ENCODE results near the gene PCSK2.

PCSK2 gene

GRCh38 chr20:17452441-17452840, 225.6 kb downstream of the PCSK2 start:
- DNase-seq = no peak

DNA sequence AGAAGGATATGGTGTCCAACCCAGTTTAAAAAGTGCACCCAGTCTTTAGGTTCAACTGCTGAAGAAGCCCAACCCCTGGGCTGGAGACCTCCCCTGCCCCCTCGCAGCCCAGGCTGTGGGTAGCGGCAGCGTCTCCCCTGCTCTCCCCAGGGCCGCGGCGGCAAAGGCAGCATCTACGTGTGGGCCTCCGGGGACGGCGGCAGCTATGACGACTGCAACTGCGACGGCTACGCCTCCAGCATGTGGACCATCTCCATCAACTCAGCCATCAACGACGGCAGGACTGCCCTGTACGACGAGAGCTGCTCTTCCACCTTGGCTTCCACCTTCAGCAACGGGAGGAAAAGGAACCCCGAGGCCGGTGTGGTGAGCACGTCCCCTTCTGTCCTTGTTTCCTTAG, 226.8 kb downstream of the PCSK2 start:
- no peak for DNase-seq

DNA sequence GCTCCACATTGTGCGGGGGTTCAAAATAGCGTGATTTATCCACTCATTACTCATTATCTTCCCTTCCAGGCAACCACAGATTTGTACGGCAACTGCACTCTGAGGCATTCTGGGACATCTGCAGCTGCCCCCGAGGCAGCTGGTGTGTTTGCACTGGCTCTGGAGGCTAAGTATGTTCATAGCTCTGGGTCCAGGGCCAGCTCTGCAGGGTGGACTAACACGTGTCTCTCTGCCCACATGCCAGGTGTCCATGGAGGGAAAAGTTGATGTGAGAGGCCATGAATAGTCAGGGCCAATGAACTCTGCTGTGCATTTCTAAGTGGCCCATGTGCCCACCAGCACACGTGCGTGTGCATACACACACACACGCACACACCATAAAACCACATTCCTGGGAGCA, 229.4 kb downstream of the PCSK2 start:
- no peak for DNase-seq

DNA sequence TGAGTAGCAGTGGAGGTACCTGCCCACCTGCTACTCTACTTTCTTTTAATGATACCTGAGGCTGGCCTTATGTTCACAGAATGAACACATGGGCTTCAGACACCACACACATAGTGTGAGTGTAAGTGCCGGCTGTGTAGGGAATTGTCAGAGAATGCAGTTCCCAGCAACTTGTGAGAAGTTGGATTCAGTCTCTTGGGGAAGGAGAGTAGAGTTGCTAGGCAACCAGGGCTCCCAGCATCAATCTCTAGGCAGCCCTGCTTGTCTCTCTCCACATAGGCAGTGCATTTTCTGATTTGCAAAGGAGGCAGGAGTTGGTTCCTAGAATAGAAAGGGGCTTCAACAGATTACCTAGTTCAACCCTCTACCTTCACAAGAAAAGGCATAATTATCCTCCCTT, 230.2 kb downstream of the PCSK2 start:
- no peak for DNase-seq

DNA sequence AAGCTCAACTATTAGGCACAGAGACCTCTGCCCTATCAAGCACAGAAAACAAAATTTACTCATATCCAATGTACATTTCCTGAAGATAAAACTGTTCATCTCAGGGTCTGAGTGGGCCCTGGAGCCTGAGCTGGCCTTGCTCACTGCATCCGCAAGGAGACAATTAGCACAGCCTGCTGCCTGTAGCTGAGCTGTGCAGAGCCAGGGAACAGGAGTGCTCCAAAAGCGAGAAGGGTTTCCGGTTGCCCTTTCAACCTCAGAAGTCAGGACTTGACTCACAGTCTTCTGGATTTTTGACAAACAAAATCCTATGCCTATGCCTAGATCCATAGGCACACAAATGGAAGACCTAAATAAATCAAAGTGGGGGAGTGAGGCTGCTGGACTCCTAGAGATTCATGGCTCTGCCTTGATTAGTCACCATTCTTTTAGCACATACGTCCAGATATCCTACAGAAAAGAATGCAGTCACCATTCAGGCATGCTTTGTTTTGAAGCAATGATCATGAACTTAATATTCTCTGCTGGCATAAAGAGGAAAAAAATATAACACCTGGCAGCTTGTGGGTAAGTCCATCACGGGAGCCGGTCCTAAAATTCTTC, 230.8 kb downstream of the PCSK2 start:
- DNase-seq = no peak

- no peak for DNase-seq
Measured at GRCh38 chr20:17460119-17460518, 233.3 kb downstream of the PCSK2 start.

DNA sequence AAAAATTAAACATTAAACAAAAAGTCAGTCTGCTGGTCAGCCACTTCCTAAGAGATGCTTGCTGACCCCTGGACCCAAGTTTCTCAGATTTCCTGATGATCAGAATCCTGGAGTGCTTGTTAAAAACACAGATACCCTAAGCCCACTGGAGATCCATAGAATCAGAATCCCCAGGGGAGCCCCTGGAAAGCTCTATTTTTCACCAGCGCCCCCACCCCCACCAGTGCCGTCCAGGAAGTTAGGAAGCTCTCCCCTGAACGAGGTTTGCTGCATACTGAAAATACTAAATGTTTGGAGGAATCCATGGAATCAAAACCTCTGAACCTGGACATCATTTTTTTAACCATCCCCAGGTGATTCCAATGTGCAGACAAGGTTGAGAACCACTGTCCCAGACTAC, 235.1 kb downstream of the PCSK2 start:
- DNase-seq = no peak

- DNase-seq = no peak
Measured at GRCh38 chr20:17463711-17464110, 236.9 kb downstream of the PCSK2 start.

- DNase-seq = no peak
Measured at GRCh38 chr20:17465236-17465635, 238.4 kb downstream of the PCSK2 start.

- no peak for DNase-seq
Measured at GRCh38 chr20:17466641-17467040, 239.8 kb downstream of the PCSK2 start.

- no peak for DNase-seq
Measured at GRCh38 chr20:17467120-17467655, 240.3 kb downstream of the PCSK2 start.

DNA sequence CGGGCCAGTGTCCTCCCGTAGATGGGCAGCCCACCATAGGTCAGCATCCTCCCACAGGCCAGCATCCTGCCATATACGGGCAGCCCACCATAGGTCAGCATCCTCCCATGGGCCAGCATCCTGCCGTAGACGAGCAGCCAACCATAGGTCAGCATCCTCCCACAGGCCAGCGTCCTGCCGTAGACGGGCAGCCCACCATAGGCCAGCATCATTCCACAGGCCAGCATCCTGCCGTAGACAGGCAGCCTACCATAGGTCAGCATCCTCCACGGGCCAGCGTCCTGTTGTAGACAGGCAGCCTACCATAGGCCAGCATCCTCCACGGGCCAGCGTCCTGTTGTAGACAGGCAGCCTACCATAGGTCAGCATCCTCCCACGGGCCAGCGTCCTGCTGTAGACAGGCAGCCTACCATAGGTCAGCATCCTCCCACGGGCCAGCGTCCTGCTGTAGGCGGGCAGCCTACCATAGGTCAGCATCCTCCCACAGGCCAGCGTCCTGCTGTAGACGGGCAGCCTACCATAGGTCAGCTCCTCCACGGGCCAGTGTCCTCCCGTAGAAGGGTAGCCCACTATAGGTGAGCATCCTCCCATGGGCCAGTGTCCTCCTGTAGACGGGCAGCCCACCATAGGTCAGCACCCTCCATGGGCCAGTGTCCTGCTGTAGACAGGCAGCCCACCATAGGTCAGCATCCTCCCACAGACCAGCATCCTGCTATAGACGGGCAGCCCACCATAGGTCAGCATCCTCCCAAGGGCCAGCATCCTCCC, 241.4 kb downstream of the PCSK2 start:
- no peak for DNase-seq

GRCh38 chr20:17469246-17470030, 242.6 kb downstream of the PCSK2 start:
- no peak for DNase-seq

DNA sequence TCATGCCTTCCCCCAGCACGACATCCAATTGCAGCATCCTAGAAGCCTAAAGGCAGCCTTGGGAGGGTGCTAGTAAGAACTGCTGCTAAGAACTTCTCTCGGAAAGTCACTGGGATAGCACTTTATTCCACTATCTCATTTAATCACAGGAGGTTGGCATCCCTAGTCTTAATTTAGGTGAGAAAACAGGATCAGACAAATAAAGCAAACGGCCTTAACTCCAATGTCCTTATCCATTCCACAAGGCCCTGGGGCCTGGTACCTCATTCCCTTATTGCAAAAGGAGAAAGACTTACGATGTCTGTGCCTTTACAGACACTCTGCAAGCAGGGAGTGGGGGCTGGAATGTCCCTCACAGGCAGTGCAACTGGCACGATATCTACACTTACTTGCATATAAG, 243.7 kb downstream of the PCSK2 start:
- DNase-seq = no peak

DNA sequence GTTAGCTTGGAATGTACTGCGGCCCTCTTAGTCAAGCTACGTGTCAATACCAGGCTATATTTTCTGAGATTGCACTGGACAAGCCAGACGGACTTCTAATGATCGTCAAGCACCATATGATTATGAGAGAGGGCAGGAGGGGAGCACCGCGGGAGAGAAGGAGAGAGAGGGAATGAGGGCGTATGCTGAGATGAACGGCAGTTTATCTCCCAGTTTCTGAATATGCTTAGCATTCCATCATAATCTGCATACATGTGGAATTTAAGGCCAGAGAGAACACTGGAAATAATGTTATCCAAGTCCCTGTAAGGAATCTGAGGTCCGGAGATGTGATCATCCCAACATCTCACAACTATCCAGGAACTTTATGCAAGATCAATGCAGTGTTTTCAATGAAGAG, 244.1 kb downstream of the PCSK2 start:
- no peak for DNase-seq

DNA sequence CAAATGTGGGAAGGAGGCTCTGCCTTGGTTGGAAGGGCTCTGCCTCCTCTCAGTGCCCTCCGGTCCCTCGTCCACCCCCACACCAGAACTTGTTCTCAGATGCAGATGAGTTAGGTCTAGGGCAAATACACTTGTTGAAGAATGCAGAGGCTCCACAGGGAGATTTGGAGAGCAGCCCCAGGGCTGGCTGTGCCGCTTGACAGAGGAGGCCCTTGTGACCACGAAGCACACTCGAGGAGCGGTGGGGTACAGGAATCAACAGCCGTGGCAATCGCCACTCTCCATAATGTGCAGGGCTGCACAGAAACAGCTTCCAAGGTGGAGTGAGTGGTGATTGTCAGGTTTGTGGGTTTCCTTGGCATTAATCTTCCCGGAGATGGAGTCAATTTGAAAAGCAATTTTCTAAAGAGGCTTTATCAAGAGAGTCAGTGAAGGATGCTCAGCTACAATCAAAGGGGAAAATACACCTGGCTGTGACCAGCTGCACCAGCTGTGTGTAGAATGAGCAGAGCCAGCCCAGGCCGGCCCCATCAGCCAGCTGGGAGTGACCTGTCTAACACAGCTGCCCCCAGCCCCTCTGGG, 244.9 kb downstream of the PCSK2 start:
- no peak for DNase-seq

- no peak for DNase-seq
Measured at GRCh38 chr20:17473659-17474058, 246.8 kb downstream of the PCSK2 start.

DNA sequence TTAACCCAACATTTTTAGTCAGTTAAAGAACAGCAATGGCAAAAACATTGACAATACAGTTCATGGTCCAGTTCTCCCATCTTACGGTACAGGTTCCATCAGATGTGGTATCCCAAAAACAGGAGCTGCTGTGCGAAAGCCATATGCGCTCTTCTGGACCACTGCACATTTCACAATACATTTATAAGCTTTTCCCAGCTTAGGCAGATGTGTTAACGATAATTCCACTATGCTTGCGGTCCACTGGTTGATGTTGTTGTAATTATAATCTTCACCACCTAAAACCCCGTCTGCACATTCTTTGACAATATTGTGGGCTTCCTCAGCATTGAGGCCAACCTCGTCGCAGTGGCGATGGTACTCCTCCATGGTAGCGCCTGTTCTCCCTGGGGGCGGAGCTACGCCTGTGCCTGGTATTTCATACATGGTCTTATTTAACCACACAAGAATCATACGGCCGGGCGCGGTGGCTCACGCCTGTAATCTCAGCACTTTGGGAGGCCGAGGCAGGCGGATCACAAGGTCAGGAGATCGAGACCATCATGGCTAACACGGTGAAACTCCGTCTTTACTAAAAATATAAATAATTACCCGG, 252.3 kb downstream of the PCSK2 start:
- no peak for DNase-seq

DNA sequence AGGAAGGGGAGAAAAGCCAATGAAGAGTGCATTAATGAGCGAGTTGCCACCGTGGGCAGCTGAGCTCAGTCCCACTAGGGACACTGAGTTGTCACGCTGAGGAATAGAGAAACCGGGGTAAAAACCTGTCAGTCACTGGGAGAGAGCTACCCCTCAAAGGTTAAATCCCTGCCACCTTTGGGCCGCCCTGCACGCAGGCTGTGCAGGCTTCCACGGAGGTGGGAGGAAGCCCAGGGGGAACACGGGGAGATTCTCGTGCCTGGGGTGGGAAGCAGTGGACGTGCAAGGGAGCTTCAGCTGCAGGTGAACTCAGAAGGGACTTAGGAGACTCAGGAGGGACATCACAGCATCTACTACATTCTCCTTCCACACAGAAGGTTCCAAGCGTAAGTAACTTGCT, 253.9 kb downstream of the PCSK2 start:
- DNase-seq = no peak

- no peak for DNase-seq
Measured at GRCh38 chr20:17481661-17482060, 254.8 kb downstream of the PCSK2 start.

DNA sequence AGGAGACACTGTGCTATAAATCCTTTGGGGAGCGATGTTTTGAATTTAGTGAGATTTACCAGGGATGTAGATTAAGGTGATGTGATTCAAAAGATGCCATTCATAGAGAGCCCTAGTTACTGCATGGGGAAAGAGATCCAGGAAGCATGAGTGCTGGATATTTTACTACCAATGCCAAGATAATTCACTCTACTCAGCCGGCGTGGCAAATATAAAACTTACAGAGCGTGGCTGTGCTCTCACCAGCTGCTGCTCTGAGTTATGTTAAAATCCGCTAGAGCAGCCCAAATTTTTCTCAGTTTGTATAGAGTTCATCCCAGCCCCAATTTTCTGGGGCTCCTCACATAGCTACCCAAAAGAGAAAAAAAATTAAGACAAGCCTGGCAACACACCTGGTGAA, 255.7 kb downstream of the PCSK2 start:
- no peak for DNase-seq

GRCh38 chr20:17485017-17485416, 258.2 kb downstream of the PCSK2 start:
- DNase-seq = no peak
